ENCODE data around the gene RTTN.
A peak's percentile ranks its signal among the peaks of the same experiment; 100 is the strongest.

The RTTN gene

GRCh38 chr18:70074116-70074515 lies 131.4 kb downstream of the RTTN start:
- ATAC-seq (no peak), DNase-seq (no peak)

GRCh38 chr18:70073432-70073831 lies 132.1 kb downstream of the RTTN start:
- no peak for ATAC-seq

GRCh38 chr18:70072678-70073077 lies 132.8 kb downstream of the RTTN start:
- DNase-seq (no peak), ATAC-seq (no peak)

More at GRCh38 chr18:70073432-70073831, 132.1 kb downstream of the RTTN start:
- DNase-seq, result no peak

- no peak for ATAC-seq
- DNase-seq, result no peak
These were observed 135.5 kb downstream of the RTTN start for GRCh38 chr18:70069965-70070364.

GRCh38 chr18:70069382-70069781 lies 136.1 kb downstream of the RTTN start:
- DNase-seq, result no peak
- no peak for ATAC-seq

GRCh38 chr18:70068981-70069380 lies 136.5 kb downstream of the RTTN start:
- ATAC-seq (no peak), DNase-seq (no peak)

GRCh38 chr18:70059684-70060083 lies 145.8 kb downstream of the RTTN start:
- DNase-seq (no peak), ATAC-seq (no peak)

- DNase-seq (no peak), ATAC-seq (no peak)
These were observed 146.6 kb downstream of the RTTN start for GRCh38 chr18:70058916-70059315.

- ATAC-seq, result no peak
- no peak for DNase-seq
These were observed 157.4 kb downstream of the RTTN start for GRCh38 chr18:70047931-70048603.

GRCh38 chr18:70046796-70047195 lies 158.7 kb downstream of the RTTN start:
- no peak for ATAC-seq

GRCh38 chr18:70046207-70046606 lies 159.3 kb downstream of the RTTN start:
- DNase-seq, result no peak
- no peak for ATAC-seq

More at GRCh38 chr18:70046796-70047195, 158.7 kb downstream of the RTTN start:
- DNase-seq, result no peak

GRCh38 chr18:70044632-70045031 lies 160.9 kb downstream of the RTTN start:
- no peak for DNase-seq
- peak; percentile 93 for ATAC-seq

GRCh38 chr18:70041459-70042050 lies 163.9 kb downstream of the RTTN start:
- DNase-seq, result no peak
- ATAC-seq, result no peak

- ATAC-seq, result no peak
- no peak for DNase-seq
These were observed 166.3 kb downstream of the RTTN start for GRCh38 chr18:70039186-70039585.

GRCh38 chr18:70037431-70038061 lies 167.9 kb downstream of the RTTN start:
- DNase-seq (no peak), ATAC-seq (no peak)

GRCh38 chr18:70036771-70037347 lies 168.6 kb downstream of the RTTN start:
- ATAC-seq (no peak), DNase-seq (no peak)

- DNase-seq, result no peak
- ATAC-seq, result no peak
These were observed 169.3 kb downstream of the RTTN start for GRCh38 chr18:70036168-70036567.

- ATAC-seq, result no peak
- DNase-seq, result no peak
These were observed 174.3 kb downstream of the RTTN start for GRCh38 chr18:70031221-70031620.

GRCh38 chr18:70030728-70031127 lies 174.8 kb downstream of the RTTN start:
- ATAC-seq (no peak), DNase-seq (no peak)

- ATAC-seq, result no peak
- DNase-seq, result no peak
These were observed 176.3 kb downstream of the RTTN start for GRCh38 chr18:70029163-70029562.

- ATAC-seq (no peak), DNase-seq (no peak)
These were observed 176.8 kb downstream of the RTTN start for GRCh38 chr18:70028734-70029133.

GRCh38 chr18:70028084-70028483 lies 177.4 kb downstream of the RTTN start:
- DNase-seq (no peak), ATAC-seq (no peak)

- ATAC-seq, result no peak
- no peak for DNase-seq
These were observed 179.9 kb downstream of the RTTN start for GRCh38 chr18:70025580-70025979.
